ENCODE results near the gene PPP1R3E. TPM values are rescaled to one million over a fixed set of nuclear protein-coding genes. Genes with fewer than 3 reads are reported as not detected.

PPP1R3E gene
- total and polyA plus RNA-seq, 2 of the 13 experiments (the other 11 are each of a cell fraction or from before 2014, with no cell fraction given), result 16.5 to 26.5 TPM

GRCh38 chr14:23294734-23295561 is 7.7 kb downstream of the PPP1R3E start (continued):
- TF ChIP-seq NR0B2 (CRISPR knock-in tag; IDR thresholded peaks at IDR 0.05) (peak; percentile 47; the same call in 1 of the 2 replicates), ZBTB2 (CRISPR knock-in tag; IDR thresholded peaks at IDR 0.05; ENCODE audit: low read depth) (0 out of 2 replicates have a peak, but pooled peaks have one; percentile 28), ZFP90 (CRISPR knock-in tag; IDR thresholded peaks at IDR 0.05; ENCODE audit: borderline replicate concordance) (0 out of 2 replicates have a peak, but pooled peaks have one; percentile 49), TBX2 (CRISPR knock-in tag; IDR thresholded peaks at IDR 0.05; ENCODE audit: borderline replicate concordance) (no peak), ZBTB20 (CRISPR knock-in tag; IDR thresholded peaks at IDR 0.05; ENCODE audit: borderline replicate concordance, low read depth) (no peak), ZNF710 (CRISPR knock-in tag; IDR thresholded peaks at IDR 0.05; ENCODE audit: borderline replicate concordance) (no peak), HMG20A (CRISPR knock-in tag; IDR thresholded peaks at IDR 0.05; ENCODE audit: borderline replicate concordance) (no peak), CREB3 (CRISPR knock-in tag; IDR thresholded peaks at IDR 0.05) (peak; percentile 82), NR2F1 (CRISPR knock-in tag; IDR thresholded peaks at IDR 0.05) (no peak), AKNA (CRISPR knock-in tag; IDR thresholded peaks at IDR 0.05; ENCODE audit: borderline replicate concordance) (peak; percentile 36; the same call in 1 of the 2 replicates), MAX (IDR thresholded peaks at IDR 0.05) (no peak), KMT2B (CRISPR knock-in tag; IDR thresholded peaks at IDR 0.05) (peak; percentile 38), ZBTB43 (CRISPR knock-in tag; conservative IDR thresholded peaks at IDR 0.05) (0 out of 2 replicates have a peak, but pooled peaks have one; percentile 30), HOXD1 (CRISPR knock-in tag; IDR thresholded peaks at IDR 0.05) (peak; percentile 61; the same call in 1 of the 2 replicates), ZNF34 (CRISPR knock-in tag; IDR thresholded peaks at IDR 0.05; ENCODE audit: borderline replicate concordance) (0 out of 2 replicates have a peak, but pooled peaks have one; percentile 20)
